Measurements from ENCODE around the gene HNRNPC. TPM values are rescaled to one million over a fixed set of nuclear protein-coding genes. Genes with fewer than 3 reads are reported as not detected.
"Not testable (repeated sequence)": the region's sequence is repeated elsewhere in the genome, so short reads cannot be mapped to it uniquely, and the experiment has no call there.

HNRNPC gene
- polyA plus RNA-seq, 1 donor from 2014 or later: 1,176 TPM

GRCh38 chr14:21299562-21300130, 30.4 kb upstream of the HNRNPC start:
- Histone ChIP-seq H3K27me3 (ENCODE audit: insufficient read depth, low read depth, low read length) (peaks cover 9% of the 10 kb centered on the region), H3K9ac (ENCODE audit: low read length) (no peak overlapping the region), H3K4me3 (ENCODE audit: low read length) (no peak overlapping the region), H2AFZ (ENCODE audit: low read depth, low read length) (no peak overlapping the region), H3K9me3 (ENCODE audit: low read length) (no peaks in the 10 kb centered on the region), H3K36me3 (ENCODE audit: insufficient read depth, low read length) (no peaks in the 10 kb centered on the region), H3F3A (ENCODE audit: insufficient read depth, low read length, poor library complexity, severe bottlenecking) (no peaks in the 10 kb centered on the region), H3K9me2 (ENCODE audit: insufficient read depth, low read length) (no peaks in the 10 kb centered on the region), H3K27ac (ENCODE audit: low read length) (no peak overlapping the region), H4K20me1 (ENCODE audit: insufficient read depth) (no peaks in the 10 kb centered on the region), H3K4me2 (ENCODE audit: low read length) (no peak overlapping the region), H3K79me2 (replicated peaks; ENCODE audit: insufficient read depth, low read length) (no peaks in the 10 kb centered on the region)
- TF ChIP-seq REST (IDR thresholded peaks at IDR 0.05; ENCODE audit: borderline replicate concordance): no peak
- TF ChIP-seq MXI1 (conservative IDR thresholded peaks at IDR 0.05; ENCODE audit: poor library complexity, severe bottlenecking): no peak
- no peak for TF ChIP-seq RAD21 (conservative IDR thresholded peaks at IDR 0.05)
- no peak for TF ChIP-seq TAF1 (IDR thresholded peaks at IDR 0.05; ENCODE audit: low read depth)
- TF ChIP-seq EP300 (conservative IDR thresholded peaks at IDR 0.05; ENCODE audit: poor library complexity, severe bottlenecking): no peak
- TF ChIP-seq EZH2 (IDR thresholded peaks at IDR 0.05; ENCODE audit: borderline replicate concordance, insufficient read depth, low read length, poor library complexity, severe bottlenecking): no peak
- no peak for TF ChIP-seq POLR2AphosphoS5 (IDR thresholded peaks at IDR 0.05)
- no peak for TF ChIP-seq CTCF (IDR thresholded peaks at IDR 0.05; ENCODE audit: poor library complexity, severe bottlenecking)
- no peak for TF ChIP-seq SMC3 (conservative IDR thresholded peaks at IDR 0.05; ENCODE audit: poor library complexity)

- no peak overlapping the region for H3K4me2 ChIP-seq (ENCODE audit: low read length)
- no peaks in the 10 kb centered on the region for H3F3A ChIP-seq (ENCODE audit: insufficient read depth, low read length, poor library complexity, severe bottlenecking)
- no peak overlapping the region for H3K27ac ChIP-seq (ENCODE audit: low read length)
- H4K20me1 ChIP-seq (ENCODE audit: insufficient read depth): no peaks in the 10 kb centered on the region
- no peaks in the 10 kb centered on the region for H3K9me2 ChIP-seq (ENCODE audit: insufficient read depth, low read length)
- H3K9me3 ChIP-seq (ENCODE audit: low read length): no peaks in the 10 kb centered on the region
- H3K4me3 ChIP-seq (ENCODE audit: low read length): no peak overlapping the region
- no peaks in the 10 kb centered on the region for H3K36me3 ChIP-seq (ENCODE audit: insufficient read depth, low read length)
- H3K79me2 ChIP-seq (replicated peaks; ENCODE audit: insufficient read depth, low read length): no peaks in the 10 kb centered on the region
- H2AFZ ChIP-seq (ENCODE audit: low read depth, low read length): no peak overlapping the region
- TF ChIP-seq EP300 (conservative IDR thresholded peaks at IDR 0.05; ENCODE audit: poor library complexity, severe bottlenecking) (no peak), MXI1 (conservative IDR thresholded peaks at IDR 0.05; ENCODE audit: poor library complexity, severe bottlenecking) (no peak), EZH2 (IDR thresholded peaks at IDR 0.05; ENCODE audit: borderline replicate concordance, insufficient read depth, low read length, poor library complexity, severe bottlenecking) (no peak), REST (IDR thresholded peaks at IDR 0.05; ENCODE audit: borderline replicate concordance) (no peak), CTCF (IDR thresholded peaks at IDR 0.05; ENCODE audit: poor library complexity, severe bottlenecking) (no peak), TAF1 (IDR thresholded peaks at IDR 0.05; ENCODE audit: low read depth) (no peak), SMC3 (conservative IDR thresholded peaks at IDR 0.05; ENCODE audit: poor library complexity) (no peak), RAD21 (conservative IDR thresholded peaks at IDR 0.05) (no peak), POLR2AphosphoS5 (IDR thresholded peaks at IDR 0.05) (no peak)
- no peak overlapping the region for H3K9ac ChIP-seq (ENCODE audit: low read length)
- peaks cover 9% of the 10 kb centered on the region for H3K27me3 ChIP-seq (ENCODE audit: insufficient read depth, low read depth, low read length)
These were observed 29.1 kb upstream of the HNRNPC start for GRCh38 chr14:21298358-21298757.

GRCh38 chr14:21294026-21294425, 24.8 kb upstream of the HNRNPC start:
- not testable (repeated sequence) for H3K27ac ChIP-seq (ENCODE audit: low read length); H3K9ac ChIP-seq (ENCODE audit: low read length); H3K36me3 ChIP-seq (ENCODE audit: insufficient read depth, low read length); H3K4me2 ChIP-seq (ENCODE audit: low read length); H2AFZ ChIP-seq (ENCODE audit: low read depth, low read length); H3K9me3 ChIP-seq (ENCODE audit: low read length); H3K9me2 ChIP-seq (ENCODE audit: insufficient read depth, low read length); H3K27me3 ChIP-seq (ENCODE audit: insufficient read depth, low read depth, low read length); H3F3A ChIP-seq (ENCODE audit: insufficient read depth, low read length, poor library complexity, severe bottlenecking); H3K79me2 ChIP-seq (replicated peaks; ENCODE audit: insufficient read depth, low read length); H3K4me3 ChIP-seq (ENCODE audit: low read length); H4K20me1 ChIP-seq (ENCODE audit: insufficient read depth)

Data from neural cell (in vitro differentiated cells).